GM18907 (cell line): ENCODE results near the gene GPATCH3.
A peak's percentile ranks its signal among the peaks of the same experiment; 100 is the strongest.
"Not testable (repeated sequence)": the region's sequence is repeated elsewhere in the genome, so short reads cannot be mapped to it uniquely, and the experiment has no call there.

Source experiments
- ATAC-seq: cut with Tn5 transposase; IDR thresholded peaks from one replicate; pipeline ENCODE4 v1.9.1; 2021; ENCODE audit warnings: mild to moderate bottlenecking, moderate library complexity; ENCODE audit not compliant: unreplicated experiment

Gene GPATCH3

GRCh38 chr1:26913389-26913753, 13.1 kb upstream of the GPATCH3 start:
- ATAC-seq, result no peak

- no peak for ATAC-seq
Observed at GRCh38 chr1:26912147-26912490, 11.9 kb upstream of the GPATCH3 start.

GRCh38 chr1:26911399-26912146, 11.3 kb upstream of the GPATCH3 start:
- ATAC-seq, result no peak

- ATAC-seq, result no peak
Observed at GRCh38 chr1:26910343-26911160, 10.3 kb upstream of the GPATCH3 start.

DNA sequence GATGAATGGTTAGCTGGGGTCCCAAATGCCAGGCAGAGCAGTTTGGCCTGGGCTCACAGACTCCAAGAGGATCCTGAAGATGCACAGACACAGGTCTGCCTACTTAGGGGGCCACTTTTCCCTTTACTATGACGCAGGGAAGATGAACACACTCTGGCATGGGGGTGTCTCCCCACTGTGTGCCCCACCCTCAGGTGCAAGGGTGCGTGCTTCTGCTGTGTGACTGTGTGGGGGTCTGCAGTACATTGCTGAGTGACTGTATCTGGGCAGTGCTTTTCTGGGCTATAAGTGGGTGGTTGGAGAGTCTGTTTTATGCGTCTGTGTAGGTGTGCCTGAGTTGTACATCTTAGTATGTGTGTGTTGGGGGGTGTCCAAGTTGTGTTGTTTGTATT, 9.7 kb upstream of the GPATCH3 start:
- no peak for ATAC-seq

DNA sequence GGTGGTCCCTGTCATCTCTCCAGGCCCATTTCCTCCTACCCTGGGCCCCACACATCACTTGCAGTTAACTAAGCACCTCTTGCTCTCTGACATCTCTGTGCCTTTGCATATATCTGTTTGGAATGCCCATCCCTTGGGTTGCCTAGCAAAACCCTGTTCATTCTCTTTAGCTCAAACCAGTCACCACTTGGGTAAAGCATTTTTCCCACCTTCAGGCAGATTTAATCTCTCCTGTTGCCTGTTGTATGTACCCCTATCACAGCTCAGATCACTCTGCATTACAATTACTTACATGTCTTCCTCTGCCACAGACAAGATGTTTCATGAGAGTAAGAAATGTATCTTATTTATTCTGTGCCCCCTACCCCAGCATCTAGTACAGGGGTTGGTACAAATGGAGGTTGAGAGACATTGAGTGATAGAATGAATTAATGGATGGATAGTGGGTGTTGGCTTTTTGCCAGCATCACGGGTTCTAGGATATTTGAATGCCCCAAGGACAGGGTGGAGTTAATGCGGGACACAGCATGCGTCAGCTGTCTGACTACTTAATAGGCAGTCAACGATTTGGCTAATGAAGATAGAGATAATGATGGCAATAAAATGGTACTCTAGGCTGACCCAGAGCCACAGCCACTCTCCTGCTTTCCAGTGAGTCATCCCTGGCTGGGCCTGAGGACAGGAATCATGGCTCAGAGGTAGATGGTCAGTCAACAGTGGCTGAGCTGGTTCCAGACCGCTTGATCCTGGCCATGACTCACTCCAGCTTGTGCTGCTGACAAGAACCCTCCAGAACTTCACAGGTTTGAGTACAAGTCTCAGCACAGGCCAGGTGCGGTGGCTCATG, 7.0 kb upstream of the GPATCH3 start:
- ATAC-seq, result no peak

- no peak for ATAC-seq
Observed at GRCh38 chr1:26900815-26901511, 696 bp upstream of the GPATCH3 start.

- no peak for ATAC-seq
Observed at GRCh38 chr1:26897351-26897750, 2.9 kb downstream of the GPATCH3 start.

- ATAC-seq, result no peak
Observed at GRCh38 chr1:26894263-26894662, 6.0 kb downstream of the GPATCH3 start.

- ATAC-seq, result peak; percentile 23
Observed at GRCh38 chr1:26890467-26890796, 9.8 kb downstream of the GPATCH3 start.

DNA sequence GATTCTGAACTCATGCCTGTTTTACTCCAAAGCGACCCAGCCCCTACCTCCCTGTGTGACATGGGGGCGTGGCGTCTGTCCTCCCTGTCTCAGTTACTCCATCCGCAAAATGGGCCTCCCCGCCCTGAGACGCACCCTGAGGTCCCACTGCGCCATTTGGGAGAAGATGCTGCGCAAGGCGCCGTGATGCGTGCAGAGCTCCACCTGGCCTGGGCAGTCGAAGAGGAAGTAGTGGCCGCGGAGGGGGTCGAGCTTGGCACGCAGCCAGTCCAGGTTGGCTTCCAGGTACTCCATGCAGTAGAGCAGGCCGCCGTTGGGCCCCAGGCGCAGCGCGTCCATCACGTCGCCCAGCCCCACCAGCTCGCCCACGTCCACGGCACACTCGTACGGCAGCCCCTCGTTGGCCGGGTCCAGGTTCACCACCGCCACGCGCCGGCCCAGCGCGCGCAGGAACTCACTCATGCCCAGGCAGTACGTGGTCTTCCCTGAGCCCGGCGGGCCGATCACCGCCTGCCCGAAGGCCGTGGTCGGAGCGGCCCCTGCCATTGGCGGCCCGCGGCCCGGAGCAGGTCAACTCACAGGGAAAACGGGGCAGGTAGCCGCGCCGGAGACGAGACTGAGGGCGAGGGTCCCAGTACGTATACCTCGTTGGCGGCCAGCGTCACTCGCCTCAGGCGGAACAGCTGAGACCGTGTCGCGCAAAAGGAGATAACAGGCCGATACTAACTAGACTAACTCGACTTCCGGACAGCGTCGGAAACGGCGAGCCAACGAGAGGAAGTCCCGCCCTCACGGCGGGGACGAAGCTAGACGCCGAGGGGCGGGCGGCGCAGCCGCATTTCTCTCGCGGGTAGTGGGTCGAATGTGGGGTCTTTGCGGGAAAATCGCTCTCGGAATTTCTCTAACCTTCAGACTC, 10.5 kb downstream of the GPATCH3 start, which contains the start of gene GPN2:
GPN2 (minus strand) TSS at position 733 of the 916 bp plus-strand sequence; CDS start at position 546, 187 bp downstream.
- ATAC-seq, result peak; percentile 85

DNA sequence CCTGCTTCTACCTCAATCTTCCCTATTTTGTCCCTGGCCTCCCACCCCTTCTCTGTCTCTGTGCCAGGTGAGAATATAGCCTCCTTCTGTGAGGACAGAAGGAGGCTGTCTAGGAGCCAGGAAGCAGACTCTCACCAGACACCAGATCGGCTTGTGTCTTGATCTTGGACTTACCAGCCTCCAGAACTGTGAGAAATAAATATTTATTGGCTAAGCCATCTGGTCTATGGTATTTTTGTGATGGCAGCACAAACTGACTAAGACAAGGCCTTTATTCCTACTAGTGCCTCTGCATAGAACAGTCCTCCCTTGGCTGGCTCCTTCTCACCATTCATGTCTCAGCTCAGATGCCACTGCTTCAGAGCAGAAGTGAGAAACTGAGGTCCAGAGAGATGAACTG, 12.0 kb downstream of the GPATCH3 start:
- no peak for ATAC-seq

- no peak for ATAC-seq
Observed at GRCh38 chr1:26887125-26887524, 13.1 kb downstream of the GPATCH3 start.

DNA sequence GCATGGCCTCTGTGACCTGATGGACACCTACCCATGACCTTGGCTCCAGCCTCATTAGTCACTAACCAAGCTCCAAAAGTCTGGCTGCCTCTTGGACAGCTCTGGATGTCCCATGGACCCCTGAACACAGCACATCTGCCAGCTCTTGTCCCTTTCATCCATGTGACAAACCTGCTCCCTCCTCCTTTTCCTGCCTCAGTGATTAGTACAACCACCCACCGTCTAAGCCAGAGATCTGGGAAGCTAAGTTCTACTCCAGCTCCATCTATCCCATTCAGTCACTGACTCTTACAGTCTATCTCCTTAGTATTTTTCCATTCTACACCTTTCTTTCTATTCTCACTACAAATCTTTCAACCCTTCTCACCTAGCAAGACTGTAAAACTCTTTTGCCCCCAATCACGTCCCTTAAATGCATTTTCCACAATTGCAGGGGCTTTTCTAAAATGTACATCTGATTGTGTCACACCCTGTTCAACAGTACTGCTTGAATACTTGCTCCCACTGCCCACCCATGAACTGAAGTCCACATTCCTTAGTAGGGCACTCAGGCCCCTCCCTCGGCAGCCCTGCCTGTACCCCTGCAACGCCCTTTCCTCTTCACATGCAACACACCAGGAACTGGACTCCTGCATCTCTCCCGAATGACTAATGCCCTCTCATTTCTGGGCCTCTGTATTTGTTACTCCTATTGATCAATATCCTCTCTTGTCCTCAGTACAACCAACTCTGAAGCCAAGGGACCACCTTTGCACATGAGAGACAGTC, 17.4 kb downstream of the GPATCH3 start:
- no peak for ATAC-seq

DNA sequence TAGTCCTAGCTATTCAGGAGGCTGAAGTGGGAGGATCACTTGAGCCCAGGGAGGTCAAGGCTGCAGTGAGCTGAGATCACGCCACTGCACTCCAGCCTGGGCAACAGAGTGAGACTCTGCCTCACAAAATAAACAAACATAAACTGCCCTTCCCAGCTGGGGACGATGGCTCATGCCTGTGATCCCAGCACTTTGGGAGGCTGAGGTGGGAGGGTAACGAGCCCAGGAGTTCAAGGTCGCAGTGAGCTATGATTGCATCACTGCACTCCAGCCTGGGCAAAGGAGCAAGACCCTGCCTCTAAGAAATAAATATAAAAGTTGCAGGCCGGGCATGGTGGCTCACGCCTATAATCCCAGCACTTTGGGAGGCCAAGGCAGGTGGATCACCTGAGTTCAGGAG, 18.7 kb downstream of the GPATCH3 start:
- not testable (repeated sequence) for ATAC-seq

DNA sequence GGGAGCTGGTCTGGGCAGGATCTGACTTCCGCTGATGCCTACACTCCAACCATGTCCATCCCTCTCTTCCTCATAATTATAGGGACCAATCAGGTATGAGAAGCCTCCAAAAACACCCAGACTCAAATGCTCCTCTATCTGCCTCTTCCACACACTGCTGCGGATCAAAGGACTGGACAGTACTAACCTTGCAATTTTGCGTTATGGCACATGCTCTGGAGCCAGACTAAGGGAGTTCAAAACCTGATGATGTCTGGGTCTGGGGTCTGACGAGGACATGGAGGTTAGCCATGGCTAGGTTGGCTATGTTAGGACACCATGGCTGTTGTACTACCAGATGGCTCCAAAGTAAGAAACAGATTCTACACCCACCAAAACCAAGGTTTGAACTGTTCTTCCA, 20.5 kb downstream of the GPATCH3 start:
- ATAC-seq, result no peak

DNA sequence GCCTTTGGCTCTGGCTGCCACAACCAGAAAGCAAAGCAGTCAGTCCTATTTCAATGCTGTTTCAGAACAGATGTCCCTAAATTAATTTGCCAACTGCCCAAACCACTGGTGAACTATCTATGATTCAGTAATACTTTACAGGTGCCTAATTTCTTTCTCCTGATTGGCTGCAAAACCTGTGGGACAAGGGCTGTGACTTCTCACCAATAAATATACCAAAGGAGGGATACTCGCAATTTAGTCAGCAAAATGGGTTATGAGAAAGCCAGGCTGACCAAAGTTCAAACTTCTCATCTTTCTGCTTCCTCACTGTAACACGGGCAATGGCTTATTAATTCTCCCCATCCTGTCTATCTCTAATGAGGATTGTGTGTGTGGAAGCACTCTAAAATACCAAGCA, 22.9 kb downstream of the GPATCH3 start:
- no peak for ATAC-seq

GRCh38 chr1:26874896-26875295, 25.4 kb downstream of the GPATCH3 start:
- ATAC-seq, result no peak

DNA sequence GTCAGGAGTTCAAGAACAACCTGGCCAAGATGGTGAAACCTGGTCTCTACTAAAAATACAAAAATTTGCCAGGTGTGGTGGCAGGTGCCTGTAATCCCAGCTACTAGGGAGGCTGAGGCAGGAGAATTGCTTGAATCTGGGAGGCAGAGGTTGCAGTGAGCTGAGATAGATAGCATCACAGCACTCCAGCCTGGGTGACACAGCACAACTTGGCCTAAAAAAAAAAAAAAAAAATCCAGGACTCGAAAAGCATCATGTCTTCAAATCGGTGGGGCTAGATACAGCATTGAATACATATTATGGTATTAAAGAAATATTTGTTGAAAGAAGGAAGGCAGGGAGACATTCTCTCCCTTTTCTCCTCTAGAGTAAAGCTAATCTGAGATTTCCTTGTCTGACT, 27.2 kb downstream of the GPATCH3 start:
- ATAC-seq, result not testable (repeated sequence)
